ENCODE data around the gene ABLIM2.

Gene ABLIM2

GRCh38 chr4:8105306-8106100, 53.1 kb downstream of the ABLIM2 start:
- DNase-seq, result no peak

GRCh38 chr4:8104491-8105305, 53.9 kb downstream of the ABLIM2 start:
- no peak for DNase-seq

- no peak for DNase-seq
Observed at GRCh38 chr4:8103421-8104390, 54.9 kb downstream of the ABLIM2 start.

GRCh38 chr4:8102831-8103230, 55.8 kb downstream of the ABLIM2 start:
- DNase-seq, result no peak

- no peak for DNase-seq
Observed at GRCh38 chr4:8102076-8102355, 56.6 kb downstream of the ABLIM2 start.

- DNase-seq, result no peak
Observed at GRCh38 chr4:8101213-8102075, 57.2 kb downstream of the ABLIM2 start.

GRCh38 chr4:8099981-8100464, 58.6 kb downstream of the ABLIM2 start:
- DNase-seq, result no peak

GRCh38 chr4:8098506-8098905, 60.1 kb downstream of the ABLIM2 start:
- no peak for DNase-seq

GRCh38 chr4:8097721-8098345, 60.8 kb downstream of the ABLIM2 start:
- no peak for DNase-seq

- DNase-seq, result peak in 6 of 51 donors; percentile 5 to 33 (median 24)
Observed at GRCh38 chr4:8097141-8097541, 61.5 kb downstream of the ABLIM2 start.

GRCh38 chr4:8096690-8097061, 61.9 kb downstream of the ABLIM2 start:
- no peak for DNase-seq

- DNase-seq, result no peak
Observed at GRCh38 chr4:8095956-8096689, 62.5 kb downstream of the ABLIM2 start.

GRCh38 chr4:8093587-8094274, 64.9 kb downstream of the ABLIM2 start:
- DNase-seq, result no peak

GRCh38 chr4:8092282-8092681, 66.3 kb downstream of the ABLIM2 start:
- no peak for DNase-seq

- no peak for DNase-seq
Observed at GRCh38 chr4:8090744-8091301, 67.8 kb downstream of the ABLIM2 start.

- no peak for DNase-seq
Observed at GRCh38 chr4:8090312-8090711, 68.3 kb downstream of the ABLIM2 start.

GRCh38 chr4:8089862-8090261, 68.8 kb downstream of the ABLIM2 start:
- no peak for DNase-seq

GRCh38 chr4:8088966-8089491, 69.6 kb downstream of the ABLIM2 start:
- DNase-seq, result no peak

Data from hypothalamus (tissue), 51 donors.